GM19043 (cell line): Measurements from ENCODE around the gene RAD23B.
A peak's percentile ranks its signal among the peaks of the same experiment; 100 is the strongest.
"Not testable (repeated sequence)": the region's sequence is repeated elsewhere in the genome, so short reads cannot be mapped to it uniquely, and the experiment has no call there.

ENCODE experiments used
- ATAC-seq: cut with Tn5 transposase; IDR thresholded peaks from one replicate; pipeline ENCODE4 v1.9.1; 2021; ENCODE audit warnings: low read depth; ENCODE audit not compliant: unreplicated experiment

The RAD23B gene

GRCh38 chr9:107288701-107289100 lies 5.6 kb downstream of the RAD23B start:
- no peak for ATAC-seq

- no peak for ATAC-seq
Observed at GRCh38 chr9:107290619-107291018, 7.5 kb downstream of the RAD23B start.

DNA sequence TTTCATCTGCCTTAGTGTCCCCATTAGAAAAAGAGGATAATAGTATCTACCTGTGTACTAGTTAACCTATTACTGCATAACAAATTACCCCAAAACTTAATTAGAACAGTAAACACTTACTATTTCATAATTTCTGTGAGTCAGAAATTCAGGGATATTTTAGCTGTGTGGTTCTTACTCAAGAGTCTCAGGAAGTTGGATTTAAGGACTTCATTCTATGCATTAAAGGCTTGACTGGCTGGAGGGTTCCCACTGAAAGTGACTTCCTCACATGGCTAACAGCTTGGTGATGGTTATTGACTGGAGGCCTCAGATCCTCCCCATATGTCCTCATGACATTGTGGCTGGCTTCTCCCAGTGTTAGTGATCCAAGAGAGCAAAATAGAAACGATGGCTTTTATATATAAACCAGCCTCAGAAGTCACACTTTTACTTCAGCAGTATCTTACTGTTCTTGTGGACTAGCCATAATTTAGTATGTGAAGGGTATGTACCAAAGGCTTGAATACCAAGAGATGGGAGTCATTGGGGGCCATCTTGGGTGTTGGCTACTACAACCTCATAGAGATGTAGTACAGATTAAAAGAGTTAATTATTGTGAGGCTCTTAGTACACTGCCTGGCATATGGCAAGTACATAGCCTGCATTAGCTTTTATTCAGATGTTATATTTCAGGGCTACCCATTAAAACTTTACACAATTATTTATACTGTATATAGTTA lies 9.9 kb downstream of the RAD23B start:
- no peak for ATAC-seq

DNA sequence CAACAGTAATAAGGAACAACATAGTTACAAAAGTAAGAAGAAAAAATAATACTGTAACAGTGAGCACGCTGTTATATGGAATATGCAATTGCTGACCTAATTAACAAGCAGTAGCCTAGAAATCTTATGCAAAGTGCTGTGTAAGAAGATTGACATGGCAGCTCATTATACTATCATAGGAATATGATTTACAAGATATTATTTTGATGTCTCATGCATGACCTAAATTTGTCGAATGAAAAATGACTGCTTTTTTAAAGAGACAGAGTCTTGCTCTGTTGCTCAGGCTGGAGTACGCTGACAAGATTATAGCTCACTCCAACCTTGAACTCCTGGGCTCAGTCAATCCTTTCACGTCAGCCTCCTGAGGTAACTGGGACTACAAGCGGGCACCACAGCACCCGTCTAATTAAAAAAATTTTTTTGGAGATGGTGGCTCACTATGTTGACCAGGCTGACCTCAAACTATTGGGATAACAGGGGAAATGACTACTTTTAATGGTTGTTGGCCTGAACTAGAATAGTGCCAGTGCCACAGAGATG lies 10.5 kb downstream of the RAD23B start:
- ATAC-seq = no peak

GRCh38 chr9:107294756-107295155 lies 11.7 kb downstream of the RAD23B start:
- no peak for ATAC-seq

DNA sequence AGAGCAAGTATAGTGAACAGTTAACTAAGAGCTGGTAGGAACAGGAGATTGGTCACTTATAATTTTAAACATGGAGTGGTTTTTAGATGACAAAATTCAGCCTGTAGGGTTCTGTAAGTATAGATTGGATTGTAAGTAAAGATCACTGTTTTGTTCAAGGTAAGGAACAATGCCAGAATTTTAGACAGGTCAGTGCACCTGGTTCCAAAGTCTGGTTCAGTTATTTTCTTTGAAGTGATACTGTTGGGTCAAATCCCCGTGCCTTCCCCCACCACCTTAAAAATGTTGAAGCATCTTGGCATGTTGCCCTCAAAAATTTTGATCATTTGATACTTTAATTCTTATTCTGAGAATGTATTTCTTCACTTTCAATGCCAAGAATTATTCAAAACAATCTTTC lies 12.9 kb downstream of the RAD23B start:
- no peak for ATAC-seq

GRCh38 chr9:107296592-107296991 lies 13.5 kb downstream of the RAD23B start:
- ATAC-seq = not testable (repeated sequence)

DNA sequence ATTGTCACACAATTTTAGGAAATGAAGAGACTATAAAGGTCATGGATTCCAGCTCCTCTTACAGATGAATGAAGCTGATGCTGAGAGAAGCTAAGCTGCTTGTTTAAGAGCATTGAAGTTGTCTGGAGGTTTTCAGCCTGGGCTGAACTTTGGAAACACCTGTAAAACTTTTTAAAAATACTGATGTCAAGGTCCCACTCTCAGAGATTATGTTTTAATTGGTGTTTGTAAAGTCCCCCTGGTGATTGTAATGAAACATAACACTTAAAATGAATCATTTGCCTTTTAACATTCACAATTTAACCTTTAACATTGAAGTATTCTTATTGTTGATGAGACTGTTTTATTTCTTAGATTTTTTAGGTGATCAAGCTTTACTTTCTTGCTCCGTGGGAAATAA lies 16.4 kb downstream of the RAD23B start:
- ATAC-seq = no peak

- ATAC-seq = no peak
Observed at GRCh38 chr9:107306308-107306707, 23.2 kb downstream of the RAD23B start.

DNA sequence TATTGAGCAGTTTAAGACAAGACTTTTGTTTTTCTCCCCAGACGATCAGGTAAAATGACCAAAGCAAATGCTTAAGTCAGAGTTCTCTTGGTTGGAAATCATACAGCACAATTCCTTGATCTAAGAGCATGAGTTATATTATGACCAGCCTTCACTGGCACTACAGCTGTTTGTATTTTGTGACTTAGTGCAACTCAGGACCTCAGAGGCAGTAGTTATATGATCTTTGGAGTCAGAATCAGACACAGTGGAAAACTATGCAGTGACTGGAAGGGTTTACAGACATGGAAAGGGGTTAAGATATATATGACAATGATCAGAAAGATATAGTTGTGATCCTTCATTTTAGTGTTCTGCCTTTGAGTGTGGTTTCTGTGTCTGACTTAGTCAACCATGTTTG lies 24.3 kb downstream of the RAD23B start:
- ATAC-seq = no peak

- no peak for ATAC-seq
Observed at GRCh38 chr9:107308461-107308860, 25.4 kb downstream of the RAD23B start.

DNA sequence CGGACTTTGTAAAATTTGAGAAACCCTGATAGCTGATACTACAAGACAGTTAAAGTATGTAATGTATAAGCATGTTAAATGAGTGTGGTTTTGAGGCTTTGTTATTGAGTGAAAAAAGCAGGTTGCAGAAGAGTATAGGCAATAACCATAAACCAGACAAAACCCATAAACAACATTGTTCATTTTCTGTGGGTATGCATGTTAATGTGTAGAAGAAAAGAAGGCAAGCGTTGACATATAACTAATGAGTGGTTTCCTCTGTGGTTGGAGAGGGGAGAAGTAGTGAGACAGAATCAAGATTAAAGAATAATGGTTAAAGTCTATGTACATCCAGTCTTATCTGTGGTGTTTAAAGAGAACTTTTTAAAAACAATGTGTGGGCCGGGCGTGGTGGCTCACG lies 26.2 kb downstream of the RAD23B start:
- peak; percentile 91 for ATAC-seq

DNA sequence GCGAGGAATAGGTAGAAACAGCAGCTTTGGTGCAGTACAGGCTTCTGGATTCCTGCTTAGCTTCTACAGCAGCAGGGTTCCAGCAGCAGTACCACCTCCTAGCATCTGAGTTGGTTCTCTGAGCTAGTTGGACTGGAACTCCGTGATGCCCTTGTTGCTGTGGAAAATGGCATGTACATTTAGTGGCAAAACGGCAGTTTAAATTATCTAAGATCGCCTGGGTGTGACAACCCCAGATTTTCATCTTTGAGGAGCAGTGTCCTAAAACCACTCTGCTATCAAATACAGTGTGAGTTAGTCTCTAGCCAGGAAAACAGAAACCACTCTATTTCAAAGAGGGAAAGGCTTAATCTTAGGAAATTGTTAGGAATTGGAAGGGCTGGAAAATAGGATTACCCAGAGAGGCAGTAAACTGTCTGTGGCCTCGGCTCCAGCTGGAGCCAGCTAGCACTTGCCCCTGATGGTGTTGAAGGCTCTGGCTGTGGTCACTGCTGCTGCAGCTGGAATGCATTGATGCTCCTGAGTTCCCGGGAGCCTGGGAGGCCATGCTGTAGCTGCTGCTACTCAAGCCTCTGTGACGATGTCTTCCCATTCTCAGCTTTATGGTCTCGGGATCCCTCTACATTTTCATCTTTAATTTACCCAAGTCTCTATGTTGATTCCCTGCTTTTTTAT lies 29.4 kb downstream of the RAD23B start:
- ATAC-seq = no peak

DNA sequence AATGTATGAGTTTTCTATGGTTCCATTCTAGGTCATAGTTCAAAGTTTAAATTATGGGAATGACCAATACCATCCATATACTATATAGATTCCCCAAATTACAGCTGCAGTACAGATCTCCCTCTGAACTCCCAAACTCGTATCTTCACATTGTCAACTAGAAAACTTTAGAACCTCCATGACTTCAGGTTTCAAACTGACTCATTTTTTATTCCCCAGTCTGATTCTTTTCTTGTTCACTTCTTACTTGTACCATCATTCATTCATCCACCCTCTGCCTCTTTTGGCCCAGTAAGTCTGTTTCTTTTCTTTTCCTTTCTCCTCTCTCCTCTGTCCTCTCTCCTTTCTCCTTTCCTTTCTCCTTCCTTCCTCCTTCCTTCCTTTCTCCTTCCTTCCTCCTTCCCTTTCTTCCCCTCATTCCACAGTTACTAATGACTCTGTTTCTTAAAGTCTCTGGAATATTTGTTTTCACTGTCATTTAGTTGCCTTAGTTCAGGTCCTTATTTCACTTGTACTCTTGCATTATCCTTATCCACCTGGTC lies 30.5 kb downstream of the RAD23B start:
- no peak for ATAC-seq

GRCh38 chr9:107314763-107315162 lies 31.7 kb downstream of the RAD23B start:
- no peak for ATAC-seq

DNA sequence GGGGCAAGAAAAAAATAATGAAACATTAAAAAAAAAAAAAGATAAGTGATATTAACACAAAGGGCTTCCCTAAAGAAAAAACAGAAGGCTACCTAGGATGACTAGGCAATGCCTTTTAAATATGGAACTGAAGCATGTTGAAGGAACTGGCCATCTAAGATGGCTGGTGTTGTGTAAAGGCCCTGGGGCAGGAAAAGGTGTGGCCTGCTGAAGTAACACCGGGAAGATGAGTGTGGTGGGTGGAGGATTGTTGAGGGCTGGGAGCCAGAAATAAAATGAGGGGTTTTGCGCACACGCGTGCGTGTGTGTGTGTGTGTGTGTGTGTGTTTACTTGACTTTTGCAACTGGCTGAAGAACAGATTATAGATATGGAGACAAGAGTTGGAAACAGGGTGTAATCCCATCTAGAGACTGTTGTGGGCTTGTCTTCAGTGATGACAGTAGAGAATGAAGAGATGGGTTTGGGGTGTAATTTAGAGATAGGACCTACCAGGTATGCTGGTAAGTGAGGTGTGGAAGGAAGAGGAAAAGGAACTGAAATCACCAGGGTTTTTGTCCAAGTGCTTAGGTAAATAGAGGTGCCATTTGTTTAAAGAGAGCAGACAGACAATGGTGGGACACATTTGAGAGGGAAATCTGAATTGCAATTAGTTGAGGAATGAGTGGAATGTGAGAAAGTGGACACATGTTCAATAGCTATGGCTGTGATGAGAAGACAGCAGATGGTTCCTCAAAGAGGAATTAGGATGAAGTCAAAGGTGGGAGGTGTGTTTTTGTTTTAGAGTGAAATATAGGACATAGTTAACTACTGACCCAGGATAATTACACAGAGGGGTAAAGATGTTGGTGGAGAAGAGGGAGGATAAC lies 33.9 kb downstream of the RAD23B start:
- ATAC-seq = no peak

GRCh38 chr9:107322643-107323042 lies 39.6 kb downstream of the RAD23B start:
- no peak for ATAC-seq

GRCh38 chr9:107323836-107324585 lies 40.9 kb downstream of the RAD23B start:
- ATAC-seq = no peak

- no peak for ATAC-seq
Observed at GRCh38 chr9:107325842-107326241, 42.8 kb downstream of the RAD23B start.

- ATAC-seq = no peak
Observed at GRCh38 chr9:107328510-107328909, 45.4 kb downstream of the RAD23B start.
